ENCODE measurements around the gene SDK2. TPM values are rescaled to one million over a fixed set of nuclear protein-coding genes. Genes with fewer than 3 reads are reported as not detected.

Gene SDK2
- polyA plus RNA-seq, 1 of the 3 experiments (the other 2 are of a cell fraction): 0.02 TPM

DNA sequence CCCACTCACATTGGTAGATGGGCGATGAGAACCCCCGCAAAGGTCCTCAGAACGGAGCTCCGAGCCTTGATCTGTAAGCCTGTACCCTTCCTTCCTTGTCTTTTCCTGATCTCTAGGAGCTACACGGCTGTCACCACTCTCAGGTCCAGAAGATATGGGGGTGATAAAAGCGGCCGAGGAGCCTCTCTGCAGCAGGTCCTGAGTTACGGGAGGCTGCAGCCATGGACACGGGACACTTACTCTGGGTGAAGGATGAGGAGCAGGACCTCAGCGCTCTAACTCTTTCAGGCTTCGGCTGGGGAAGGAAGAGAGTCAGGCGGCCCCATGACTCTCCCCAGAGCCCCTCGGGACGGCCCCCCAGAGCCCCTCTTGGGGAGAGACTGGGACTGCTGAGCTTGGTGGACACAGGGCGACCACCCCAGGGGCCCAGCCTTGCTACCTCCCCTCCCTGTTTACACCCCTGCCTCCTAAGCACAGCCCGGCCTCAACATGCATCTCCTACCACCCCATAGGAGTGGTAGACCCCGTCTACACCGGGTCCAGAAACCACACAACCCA lies 74.4 kb downstream of the SDK2 start:
- H3K4me3 ChIP-seq (ENCODE audit: low read depth in 2 of 2, low read length in 1 of 2): no peak overlapping the region
- POLR2A ChIA-PET: no interaction called here

GRCh38 chr17:73568934-73569333 lies 75.3 kb downstream of the SDK2 start:
- H3K4me2 ChIP-seq: no peak overlapping the region
- CTCF ChIA-PET: interaction anchor here (1.0 to 2.9 kb wide), 4 partner anchors 10 to 140 kb away, joined by 3 to 15 read pairs (median 8); no protein-coding TSS in a partner anchor
- no peak overlapping the region for H3K9ac ChIP-seq
- H3K79me2 ChIP-seq (ENCODE audit: insufficient read depth): no peaks in the 10 kb centered on the region
- 68% methylated on average over 3 of the region's 3 CpGs for WGBS (ENCODE audit: low lambda C conversion rate)
- no peaks in the 10 kb centered on the region for H3K4me1 ChIP-seq (ENCODE audit: control insufficient read depth in 1 of 2, insufficient read depth in 2 of 2, low read depth in 1 of 2, low read length in 1 of 2)
- no peaks in the 10 kb centered on the region for H3K36me3 ChIP-seq (replicated peaks in 1 of 2; ENCODE audit: control insufficient read depth in 1 of 2, insufficient read depth in 2 of 2, low read length in 1 of 2)
- no peak for DNase-seq
- no peaks in the 10 kb centered on the region for H3K27me3 ChIP-seq (ENCODE audit: insufficient read depth)
- H3F3A ChIP-seq (replicated peaks; ENCODE audit: insufficient read depth): no peaks in the 10 kb centered on the region
- no peaks in the 10 kb centered on the region for H4K20me1 ChIP-seq (ENCODE audit: insufficient read depth)
- H3K9me2 ChIP-seq: no peaks in the 10 kb centered on the region
- H3K9me3 ChIP-seq: no peaks in the 10 kb centered on the region
- no peak overlapping the region for H3K4me3 ChIP-seq (ENCODE audit: low read depth in 2 of 2, low read length in 1 of 2)
- no peak overlapping the region for H3K27ac ChIP-seq (ENCODE audit: low read depth in 2 of 2, low read length in 1 of 2)
- H2AFZ ChIP-seq (ENCODE audit: low read depth): no peak overlapping the region
- TF ChIP-seq MAX (IDR thresholded peaks at IDR 0.05; ENCODE audit: low read depth) (no peak), EP300 (IDR thresholded peaks at IDR 0.05; ENCODE audit: borderline replicate concordance in 1 of 2, low read depth in 1 of 2, low read length in 1 of 2) (no peak), TCF12 (IDR thresholded peaks at IDR 0.05) (no peak), FOXM1 (IDR thresholded peaks at IDR 0.05; ENCODE audit: low read depth) (no peak), RCOR1 (IDR thresholded peaks at IDR 0.05; ENCODE audit: low read length) (no peak), FOXJ3 (CRISPR knock-in tag; IDR thresholded peaks at IDR 0.05) (no peak), ZBTB33 (IDR thresholded peaks at IDR 0.05; ENCODE audit: borderline replicate concordance, low read depth) (no peak), FOSL2 (IDR thresholded peaks at IDR 0.05; ENCODE audit: borderline replicate concordance, low read depth) (no peak), NRF1 (IDR thresholded peaks at IDR 0.05; ENCODE audit: low read depth, low read length) (no peak), ELF1 (IDR thresholded peaks at IDR 0.05) (no peak), NFIC (IDR thresholded peaks at IDR 0.05; ENCODE audit: borderline replicate concordance) (no peak), SMC3 (IDR thresholded peaks at IDR 0.05; ENCODE audit: low read depth, low read length) (no peak), RXRA (IDR thresholded peaks at IDR 0.05; ENCODE audit: borderline replicate concordance, low read depth) (no peak)
- POLR2A ChIA-PET: no interaction called here

More for the DNA sequence above, 74.4 kb downstream of the SDK2 start:
- no peak overlapping the region for H3K4me2 ChIP-seq
- H3F3A ChIP-seq (replicated peaks; ENCODE audit: insufficient read depth): no peaks in the 10 kb centered on the region
- H3K9me2 ChIP-seq: no peaks in the 10 kb centered on the region
- H3K36me3 ChIP-seq (replicated peaks in 1 of 2; ENCODE audit: control insufficient read depth in 1 of 2, insufficient read depth in 2 of 2, low read length in 1 of 2): no peaks in the 10 kb centered on the region
- H2AFZ ChIP-seq (ENCODE audit: low read depth): no peak overlapping the region
- 56% methylated on average over 18 of the region's 18 CpGs for WGBS (ENCODE audit: low lambda C conversion rate)
- CTCF ChIA-PET: interaction anchor here (1.0 to 2.0 kb wide), 5 partner anchors 19 to 439 kb away, joined by 3 to 5 read pairs (median 3); no protein-coding TSS in a partner anchor
- no peak overlapping the region for H3K27ac ChIP-seq (ENCODE audit: low read depth in 2 of 2, low read length in 1 of 2)
- no peaks in the 10 kb centered on the region for H3K27me3 ChIP-seq (ENCODE audit: insufficient read depth)
- no peaks in the 10 kb centered on the region for H3K4me1 ChIP-seq (ENCODE audit: control insufficient read depth in 1 of 2, insufficient read depth in 2 of 2, low read depth in 1 of 2, low read length in 1 of 2)
- H3K9me3 ChIP-seq: no peaks in the 10 kb centered on the region
- no peaks in the 10 kb centered on the region for H3K79me2 ChIP-seq (ENCODE audit: insufficient read depth)
- TF ChIP-seq USF1 (IDR thresholded peaks at IDR 0.05; ENCODE audit: borderline replicate concordance, low read depth): no peak
- no peaks in the 10 kb centered on the region for H4K20me1 ChIP-seq (ENCODE audit: insufficient read depth)
- H3K9ac ChIP-seq: no peak overlapping the region
- no peak for DNase-seq
